GM18909 (cell line): ENCODE data around the gene DYRK1B.
"Not testable (repeated sequence)": the region's sequence is repeated elsewhere in the genome, so short reads cannot be mapped to it uniquely, and the experiment has no call there.

Experiments
- ATAC-seq: cut with Tn5 transposase; IDR thresholded peaks from one replicate; pipeline ENCODE4 v1.9.1; 2021; ENCODE audit warnings: mild to moderate bottlenecking; ENCODE audit not compliant: unreplicated experiment, poor library complexity

Gene DYRK1B

DNA sequence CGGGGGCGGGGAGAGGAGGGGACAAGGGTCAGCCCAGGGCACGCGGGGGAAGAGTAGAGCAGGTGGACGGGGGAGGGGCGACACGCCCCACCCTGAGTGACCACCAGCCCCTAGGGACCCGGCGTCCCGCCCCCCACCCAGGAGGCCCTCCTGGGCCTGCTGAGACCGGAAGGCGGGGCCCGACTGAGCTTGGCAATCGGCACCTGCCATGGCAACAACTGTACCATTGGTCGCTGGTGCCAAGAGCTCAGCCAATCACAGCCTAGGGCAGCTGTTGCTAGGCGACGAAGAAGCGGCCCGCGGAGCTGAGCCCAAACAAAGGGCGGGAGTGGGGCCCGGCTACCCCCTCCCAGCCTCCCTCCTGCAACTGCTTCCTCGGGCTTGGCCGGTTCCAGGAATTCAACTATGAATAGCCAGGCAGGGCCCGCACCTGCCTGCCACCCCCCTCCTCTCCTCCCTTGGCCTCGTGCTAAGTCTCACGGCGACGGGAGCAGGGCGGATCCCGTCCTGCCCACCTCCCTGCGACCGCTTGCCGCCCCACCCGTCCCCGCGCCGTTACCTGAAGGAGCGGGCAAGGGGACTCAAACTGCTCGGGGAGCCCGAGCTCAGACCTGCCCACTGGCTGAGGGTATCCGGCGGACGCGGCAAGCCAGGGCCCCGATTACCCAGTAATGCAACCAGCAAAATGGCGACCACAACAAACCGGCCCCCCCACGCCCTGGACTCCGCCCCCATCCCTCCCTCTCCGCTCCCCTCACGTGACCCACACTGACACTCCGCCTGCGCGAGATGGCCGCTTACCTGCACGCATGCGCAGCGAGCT, at the start of gene DYRK1B:
DYRK1B (minus strand) TSS at position 699 of the 823 bp plus-strand sequence. CDS start 2,295 bp downstream, outside the sequence.
- peak; percentile 84 for ATAC-seq

DNA sequence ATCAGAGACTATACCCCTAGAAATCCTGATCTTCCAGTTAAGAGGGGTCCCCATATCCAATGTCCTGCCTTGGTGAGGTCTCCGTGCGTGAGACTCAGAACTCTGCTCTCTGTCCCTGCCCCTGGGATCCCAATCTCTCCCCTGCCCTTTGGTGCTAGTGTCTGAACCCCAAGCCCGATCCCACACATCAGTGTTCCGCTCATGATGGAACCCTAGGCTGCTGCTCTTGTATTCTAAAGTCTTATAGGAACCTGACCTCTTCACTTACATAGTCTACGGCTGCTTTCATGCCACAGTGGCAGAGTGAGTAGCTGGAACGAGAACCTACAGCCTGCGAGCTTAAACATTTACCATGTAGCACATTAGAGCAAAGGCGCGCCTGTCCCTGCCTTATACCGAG, 48.7 kb upstream of the DYRK1B start:
- not testable (repeated sequence) for ATAC-seq

DNA sequence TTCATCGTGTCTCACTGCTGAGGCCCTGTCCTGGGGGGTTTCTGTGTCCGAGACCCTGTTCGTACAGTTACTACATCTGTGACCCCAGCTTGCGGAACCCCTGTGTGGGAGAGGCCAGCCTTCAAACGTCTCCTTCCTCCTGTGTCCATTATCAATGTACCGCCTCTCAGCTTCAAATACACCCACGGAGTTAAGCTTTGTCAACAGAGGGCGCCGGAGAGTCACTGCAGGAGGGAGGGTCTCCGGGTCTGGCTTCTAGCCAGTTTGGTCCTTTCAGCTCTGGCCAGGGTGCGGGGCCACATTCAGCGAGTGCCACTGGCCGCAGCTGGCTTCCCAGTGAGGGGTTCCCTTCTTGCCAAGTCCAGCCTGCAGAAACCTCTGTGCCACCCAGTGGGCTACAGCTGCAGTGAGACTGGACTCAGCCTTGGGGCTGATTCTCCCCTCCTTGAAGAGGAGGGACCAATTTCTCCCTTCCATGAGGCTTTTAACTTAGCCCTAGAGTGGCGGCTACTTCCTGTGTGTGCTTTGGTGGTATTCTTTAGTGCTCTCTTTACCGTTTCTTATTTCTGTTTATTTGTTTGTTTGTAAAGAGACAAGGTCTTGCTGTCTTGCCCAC, 47.6 kb upstream of the DYRK1B start:
- not testable (repeated sequence) for ATAC-seq

DNA sequence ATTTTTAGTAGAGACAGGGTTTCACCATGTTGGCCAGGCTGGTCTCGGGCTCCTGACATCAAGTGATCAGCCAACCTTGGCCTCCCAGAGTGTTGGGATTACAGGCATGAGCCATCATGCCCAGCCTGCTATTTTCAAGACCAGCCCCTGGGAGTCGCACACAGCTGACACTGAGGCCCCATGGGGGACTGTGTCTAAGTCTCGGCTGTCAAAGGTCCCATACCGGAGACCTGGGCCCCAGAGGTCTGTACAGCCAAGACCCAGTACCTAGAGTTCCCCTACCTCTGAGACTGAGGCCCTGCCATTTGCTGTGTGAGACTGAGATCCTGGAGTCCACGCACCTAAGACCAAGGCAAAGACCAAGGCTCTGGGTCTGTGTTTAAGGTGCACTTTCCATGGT, 46.3 kb upstream of the DYRK1B start:
- not testable (repeated sequence) for ATAC-seq

DNA sequence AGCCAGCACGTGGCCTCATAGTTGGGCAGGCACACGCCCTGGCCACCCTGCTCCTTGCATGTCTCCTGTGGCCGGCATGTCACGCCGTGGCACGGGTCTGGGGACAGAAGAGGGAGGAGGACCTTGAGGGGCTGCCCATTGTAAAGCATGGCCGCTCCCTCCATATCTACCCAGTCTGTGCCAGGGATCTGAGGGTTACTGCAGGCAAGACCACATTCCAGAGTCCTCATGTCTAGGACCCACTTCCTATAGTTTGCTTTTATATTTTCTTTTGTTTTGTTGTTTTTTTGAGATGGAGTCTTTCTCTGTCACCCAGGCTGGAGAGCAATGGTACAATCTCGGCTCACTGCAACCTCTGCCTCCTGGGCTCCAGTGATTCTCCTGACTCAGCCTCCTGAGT, 45.8 kb upstream of the DYRK1B start:
- ATAC-seq, result not testable (repeated sequence)

DNA sequence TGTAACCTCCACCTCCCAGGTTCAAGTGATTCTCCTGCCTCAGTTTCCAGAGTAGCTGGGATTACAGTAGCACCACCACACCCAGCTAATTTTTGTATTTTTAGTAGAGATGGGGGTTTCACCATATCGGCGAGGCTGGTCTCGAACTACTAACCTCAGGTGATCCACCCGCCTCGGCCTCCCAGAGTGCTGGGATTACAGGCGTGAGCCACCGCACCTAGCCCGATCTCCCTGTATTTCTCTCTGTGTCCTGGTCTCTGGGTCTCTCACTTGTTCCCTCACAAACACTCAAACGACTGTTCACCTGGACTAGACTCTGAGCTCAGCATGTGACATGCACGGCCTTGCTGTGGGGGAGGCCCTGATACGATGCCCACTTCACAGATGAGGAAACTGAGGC, 44.9 kb upstream of the DYRK1B start:
- ATAC-seq, result not testable (repeated sequence)

DNA sequence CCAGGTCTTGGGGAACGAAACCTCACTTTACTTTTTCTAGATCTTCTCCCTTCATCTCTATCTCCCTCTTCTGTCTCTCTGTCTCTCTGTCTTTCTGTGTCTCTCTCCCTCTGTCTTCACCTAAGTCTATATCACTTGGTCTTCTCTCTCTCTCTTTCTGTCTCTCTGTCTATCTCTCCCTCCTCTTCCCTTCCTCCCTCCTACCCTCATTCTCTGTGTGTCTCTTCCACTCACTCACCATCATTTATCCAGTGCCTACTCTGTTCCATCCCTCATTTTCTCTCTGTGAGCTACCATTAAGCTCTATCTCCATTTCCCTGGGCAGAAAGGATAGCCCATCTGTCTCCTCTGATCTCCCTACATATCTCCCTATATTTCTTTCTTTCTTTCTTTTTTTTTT, 44.4 kb upstream of the DYRK1B start:
- no peak for ATAC-seq

DNA sequence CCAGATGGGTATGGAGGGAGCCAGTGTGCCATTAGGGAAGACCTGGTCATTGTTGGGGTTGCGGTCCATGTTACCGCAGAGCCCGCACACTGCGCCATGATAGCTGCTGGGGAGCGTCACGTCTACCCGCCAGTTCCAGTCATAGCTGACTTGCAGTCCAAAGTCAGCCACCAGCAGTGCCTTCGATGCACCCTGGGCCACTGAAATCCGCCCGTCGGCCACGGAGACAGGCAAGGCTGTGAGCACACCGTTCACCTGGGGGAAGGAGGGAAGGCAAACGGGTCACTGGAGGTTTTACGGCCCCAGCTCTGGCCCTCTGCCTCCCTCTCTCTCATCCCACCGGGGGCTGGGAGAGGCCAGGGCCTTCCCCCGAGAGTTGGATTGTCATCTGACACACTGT, 44.0 kb upstream of the DYRK1B start:
- not testable (repeated sequence) for ATAC-seq

DNA sequence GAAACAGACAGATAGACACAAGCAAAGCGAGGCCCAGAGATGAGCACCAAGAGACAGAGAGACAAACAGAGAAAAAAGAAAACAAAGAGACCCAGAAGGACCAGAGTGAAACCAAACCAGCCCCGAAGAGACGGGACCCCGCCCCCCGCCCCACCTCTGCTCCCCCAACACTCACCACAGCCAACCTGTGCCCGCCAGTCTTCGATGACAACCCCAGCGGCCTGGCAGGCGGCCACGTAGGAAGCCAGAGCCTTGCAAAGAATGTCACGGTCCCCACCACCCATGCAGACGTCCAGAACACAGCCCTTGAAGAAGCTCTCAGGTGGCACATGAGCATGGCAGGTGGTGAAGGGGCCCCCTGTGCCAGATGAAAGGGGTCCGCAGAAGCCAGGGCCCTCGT, 43.5 kb upstream of the DYRK1B start:
- not testable (repeated sequence) for ATAC-seq

DNA sequence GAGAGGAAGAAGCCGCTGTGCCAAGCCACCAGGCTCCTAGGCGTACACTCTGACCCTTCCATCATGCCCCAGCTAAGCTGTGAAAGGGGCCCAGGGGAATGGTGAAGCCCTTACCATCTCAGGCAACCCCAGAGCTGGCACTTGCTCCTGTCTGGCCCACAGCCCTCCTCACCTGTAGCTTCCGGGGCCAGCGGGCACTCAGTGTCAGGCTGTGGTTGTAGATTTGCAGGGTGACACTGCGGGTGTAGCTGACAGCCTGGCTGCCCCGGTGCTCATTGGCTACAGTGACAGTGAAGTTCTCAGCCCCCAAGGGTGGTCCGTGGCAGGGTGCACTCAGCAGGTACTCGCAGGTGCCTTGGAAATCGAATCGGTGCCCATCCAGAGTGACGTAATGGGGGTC, 42.5 kb upstream of the DYRK1B start:
- ATAC-seq, result not testable (repeated sequence)

DNA sequence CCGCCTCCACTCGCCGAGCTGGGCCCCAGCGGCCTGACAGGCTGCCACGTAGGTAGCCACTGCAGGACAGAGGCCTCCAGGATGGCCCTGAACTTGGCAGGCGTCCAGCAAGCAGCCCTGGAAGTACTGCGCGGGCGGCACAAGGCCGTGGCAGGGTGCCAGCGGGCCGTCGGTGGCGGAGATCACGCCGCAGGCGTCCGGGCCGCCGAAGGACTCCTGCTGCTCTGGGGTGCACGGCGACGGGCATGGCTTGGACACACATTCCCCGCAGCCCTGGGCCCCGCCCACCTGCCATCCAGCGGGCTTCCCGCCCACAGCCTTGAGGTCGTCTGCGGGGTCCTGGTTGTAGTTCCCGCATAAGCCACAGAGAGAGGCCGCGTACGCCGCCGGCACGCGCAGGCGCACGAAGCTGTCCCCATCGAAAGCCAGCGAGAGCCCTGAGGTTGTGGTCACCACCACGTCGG, 41.5 kb upstream of the DYRK1B start:
- not testable (repeated sequence) for ATAC-seq

DNA sequence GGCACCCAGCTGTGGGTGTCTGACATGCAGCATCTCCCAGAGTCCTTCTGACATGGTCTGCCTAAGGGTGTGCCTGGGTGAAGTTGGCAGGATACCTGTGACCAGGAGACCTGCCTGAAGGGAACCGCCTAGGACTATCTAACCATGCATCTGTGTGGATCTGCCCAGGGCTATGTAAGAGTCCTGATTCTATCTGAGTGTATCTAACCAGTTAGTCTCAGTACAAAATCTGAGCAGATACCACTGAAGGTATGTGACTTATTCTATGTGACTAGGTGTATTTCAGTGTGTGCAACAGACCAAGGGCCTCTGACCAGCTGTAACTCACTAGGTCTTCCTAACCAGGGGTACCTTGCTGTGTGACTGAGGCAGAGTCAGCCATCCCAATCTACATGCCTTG, 40.4 kb upstream of the DYRK1B start:
- no peak for ATAC-seq

DNA sequence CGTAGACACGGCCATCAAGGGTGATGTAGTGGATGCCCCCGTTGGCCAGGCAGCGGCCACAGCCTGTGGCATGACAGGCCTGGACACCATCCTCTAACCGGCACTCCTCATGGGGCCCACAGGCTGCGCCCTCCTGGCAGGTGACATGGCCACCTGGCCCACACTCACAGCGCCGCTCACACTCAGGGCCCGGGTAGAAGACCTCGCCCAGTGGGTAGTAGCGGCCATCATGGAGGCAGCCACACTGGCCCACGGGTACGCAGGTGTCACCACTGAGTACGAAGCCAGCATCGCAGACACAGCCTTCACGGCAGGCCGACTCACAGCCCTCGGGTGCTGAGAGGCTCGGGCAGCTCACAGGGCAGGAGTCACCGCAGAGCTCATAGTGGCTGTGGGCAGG, 39.4 kb upstream of the DYRK1B start:
- ATAC-seq, result no peak

DNA sequence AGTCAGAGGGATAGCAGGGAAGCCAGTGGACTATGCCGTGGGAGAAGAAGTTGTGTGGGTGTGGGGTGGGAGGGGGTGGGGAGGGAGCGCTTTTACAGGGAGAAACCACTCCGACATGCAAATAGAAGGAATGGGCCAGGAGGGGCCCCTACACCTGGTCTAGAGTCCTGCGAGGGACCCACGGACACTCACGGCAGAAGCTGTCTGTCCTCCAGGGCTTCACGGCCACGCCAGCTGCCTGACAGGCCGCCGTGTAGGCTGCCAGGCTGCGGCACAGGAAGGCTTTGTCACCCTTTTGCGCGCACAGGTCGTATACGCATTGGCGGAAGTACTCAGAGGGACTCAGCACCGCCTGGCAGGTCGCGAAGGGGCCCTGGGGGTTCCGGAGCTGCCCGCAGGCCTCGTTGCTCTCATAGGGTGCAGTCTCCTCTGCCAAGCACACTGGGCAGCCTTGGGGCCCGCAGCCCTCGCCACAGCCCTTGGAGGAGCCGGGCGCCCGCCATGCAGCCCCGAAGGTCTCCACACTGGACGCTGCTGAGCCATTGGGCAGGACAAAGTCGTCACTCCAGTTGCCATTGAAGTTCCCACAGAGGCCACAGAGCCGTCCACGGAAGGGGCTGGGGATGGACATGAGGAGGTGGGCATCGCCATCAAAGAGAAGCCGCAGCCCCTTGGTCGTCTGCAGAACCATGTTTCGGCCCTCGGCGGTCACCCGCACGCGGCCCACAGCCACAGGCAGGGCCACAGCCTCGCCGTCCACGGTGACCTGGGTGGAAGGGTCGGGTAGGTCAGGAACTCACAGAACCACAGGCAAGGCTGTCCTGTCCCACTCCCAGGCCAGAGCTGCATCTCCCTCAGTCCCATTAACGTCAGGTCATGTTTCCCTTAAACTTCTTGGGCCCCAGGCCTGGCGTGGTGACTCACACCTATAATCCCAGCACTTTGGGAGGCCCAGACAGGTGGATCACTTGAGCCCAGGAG, 38.2 kb upstream of the DYRK1B start:
- ATAC-seq, result no peak

DNA sequence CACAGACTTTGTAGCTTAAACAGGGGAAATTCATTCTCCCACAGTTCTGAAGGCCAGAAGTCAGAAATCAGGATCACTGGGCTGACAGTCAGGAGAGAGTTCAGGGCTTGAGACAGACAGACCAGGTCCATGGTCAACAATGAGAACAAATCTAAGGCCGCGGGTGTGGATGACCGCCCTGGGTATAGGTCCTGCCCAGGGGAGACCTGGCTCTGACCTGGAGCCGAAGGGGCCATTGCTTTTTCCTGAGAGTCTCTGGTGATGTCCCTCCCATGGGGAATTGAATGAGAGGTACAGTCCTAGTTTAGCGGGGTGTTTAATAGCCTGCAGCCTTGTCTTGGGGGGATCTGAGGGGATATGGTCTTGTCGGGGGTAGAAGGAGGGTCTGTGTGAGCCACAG, 37.4 kb upstream of the DYRK1B start:
- no peak for ATAC-seq

DNA sequence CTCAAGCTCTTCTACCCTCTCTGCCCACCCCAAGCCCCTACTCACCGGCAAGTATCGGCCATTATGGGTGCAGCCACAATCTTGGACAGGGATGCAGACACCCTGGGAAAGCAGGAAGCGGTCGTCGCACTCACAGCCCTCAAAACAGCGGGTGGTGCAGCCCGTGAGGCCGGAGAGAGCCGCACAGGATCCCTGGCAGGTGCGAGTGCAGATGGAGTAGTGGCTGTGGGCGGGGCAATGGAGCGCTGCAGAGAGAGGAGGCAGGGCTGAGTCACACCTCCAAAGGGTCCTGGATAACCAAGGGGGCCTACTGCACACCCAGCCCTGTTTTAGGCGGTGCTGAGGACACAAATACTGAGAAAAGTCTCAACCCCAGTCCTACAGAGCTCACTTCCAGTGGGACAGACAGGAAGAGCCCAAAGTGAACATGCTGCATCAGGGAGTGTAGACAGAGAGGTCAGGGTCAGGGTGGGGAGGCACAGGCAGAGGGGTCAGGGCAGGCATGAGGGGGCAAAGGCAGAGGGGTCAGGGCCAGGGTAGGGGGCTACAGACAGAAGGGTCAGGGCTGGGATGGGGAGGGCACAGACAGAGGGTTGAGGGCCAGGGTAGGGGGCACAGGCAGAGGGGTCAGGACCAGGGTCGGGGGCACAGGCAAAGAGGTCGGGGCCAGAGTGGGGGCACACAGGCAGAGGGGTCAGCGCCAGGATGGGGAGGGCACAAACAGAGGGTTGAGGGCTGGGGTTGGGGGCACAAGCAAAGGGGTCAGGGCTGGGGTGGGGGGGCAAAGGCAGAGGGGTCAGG, 36.4 kb upstream of the DYRK1B start:
- ATAC-seq, result no peak

DNA sequence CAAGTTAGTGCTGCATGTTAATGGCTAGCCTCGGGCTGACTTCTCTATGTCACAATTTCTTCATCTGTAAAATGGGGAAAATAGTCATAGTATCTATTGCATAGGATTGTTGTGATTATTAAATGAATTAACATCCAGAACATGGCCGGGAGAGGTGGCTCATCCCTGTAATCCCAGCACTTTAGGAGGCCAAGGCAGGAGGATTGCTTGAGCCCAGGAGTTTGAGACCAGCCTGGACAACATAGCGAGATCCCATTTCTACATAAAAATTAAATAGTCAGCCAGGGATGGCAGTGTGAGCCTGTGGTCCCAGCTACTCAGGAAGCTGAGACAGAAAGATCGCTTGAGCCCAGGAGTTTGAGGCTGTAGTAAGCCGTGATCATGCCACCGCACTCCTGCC, 34.0 kb upstream of the DYRK1B start:
- no peak for ATAC-seq

DNA sequence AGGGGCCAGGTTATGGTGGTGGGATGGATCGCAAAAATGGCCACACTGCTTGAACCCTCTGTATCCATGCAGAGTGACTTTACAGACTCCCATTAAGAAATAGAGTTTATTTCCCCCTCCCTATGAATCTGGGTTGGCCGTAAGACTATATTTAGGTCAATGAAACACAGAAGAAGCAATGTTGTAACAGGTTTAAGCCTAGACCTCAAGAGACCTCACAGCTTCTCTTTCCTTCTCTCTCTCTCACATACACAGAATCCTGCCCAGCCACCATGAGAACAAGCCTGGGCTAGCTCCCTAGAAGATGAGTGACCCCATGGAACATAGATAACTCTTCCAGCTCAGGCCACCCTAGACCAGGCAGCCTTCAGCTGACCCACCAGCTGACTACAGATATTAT, 33.2 kb upstream of the DYRK1B start:
- ATAC-seq, result no peak

DNA sequence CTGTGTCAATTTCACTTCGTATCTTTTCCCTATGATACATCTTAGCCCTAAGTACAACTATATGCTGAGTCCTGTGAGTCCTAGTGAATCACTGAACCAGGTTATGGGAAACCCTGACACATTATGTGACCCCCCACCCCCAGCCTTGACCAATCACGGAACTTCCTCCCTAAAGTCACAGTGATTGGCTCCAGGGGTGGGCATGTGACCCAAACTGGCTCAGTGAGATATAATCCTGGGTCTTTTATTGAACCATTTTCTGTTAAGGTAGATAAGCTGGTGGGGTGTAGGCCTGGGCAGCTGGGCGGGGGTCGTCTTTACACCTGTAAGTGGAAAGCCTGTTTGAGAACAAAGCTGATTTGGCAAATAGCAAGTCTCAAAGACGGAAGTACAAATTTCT, 32.0 kb upstream of the DYRK1B start:
- ATAC-seq, result no peak

DNA sequence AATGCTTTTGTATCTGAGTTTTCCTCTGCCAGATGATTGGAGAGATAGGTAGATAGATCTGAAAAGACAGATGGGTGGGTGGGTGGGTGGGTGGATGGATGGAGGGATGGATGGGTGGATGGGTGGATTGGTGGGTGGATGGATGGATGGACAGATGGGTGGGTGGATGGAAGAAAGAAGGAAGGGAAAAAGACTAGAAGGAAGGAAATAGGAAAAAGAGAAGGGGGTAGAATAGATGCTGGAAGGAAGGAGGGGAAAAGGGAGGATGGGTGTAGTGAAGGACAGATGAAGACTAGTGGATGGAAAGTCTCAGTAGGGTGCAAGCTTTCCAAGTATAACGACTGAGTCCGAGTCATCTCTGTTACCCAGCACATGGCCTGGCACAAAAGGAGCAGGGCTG, 31.2 kb upstream of the DYRK1B start:
- no peak for ATAC-seq
